Measurements from ENCODE around the gene NADK2.

The NADK2 gene

DNA sequence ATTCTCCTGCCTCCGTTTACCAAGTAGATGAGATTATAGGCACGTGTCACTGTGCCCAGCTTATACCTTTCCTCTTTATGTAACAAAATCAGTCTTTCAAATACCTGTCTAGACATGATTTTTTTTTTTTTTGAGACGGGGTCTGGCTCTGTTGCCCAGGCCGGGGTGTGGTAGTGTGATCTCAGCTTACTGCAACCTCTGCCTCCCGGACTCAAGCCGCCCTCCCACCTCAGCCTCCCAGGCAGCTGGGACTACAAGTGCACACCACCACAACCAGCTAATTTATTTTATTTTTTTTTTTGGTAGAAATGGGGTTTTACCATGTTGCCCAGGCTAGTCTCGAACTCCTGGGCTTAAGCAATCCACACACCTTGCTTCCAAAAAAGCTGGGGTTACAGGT, 13.2 kb downstream of the NADK2 start:
- Histone ChIP-seq H3K27me3 (ENCODE audit: insufficient read depth, low read depth, severe bottlenecking) (no peaks in the 10 kb centered on the region), H3K4me3 (ENCODE audit: low read depth, low read length) (no peak overlapping the region), H3K36me3 (no peaks in the 10 kb centered on the region; the same call in 1 of the 2 replicates), H3K9me3 (ENCODE audit: severe bottlenecking) (no peaks in the 10 kb centered on the region), H3K27ac (no peak overlapping the region)
- no peak for DNase-seq
- no peak for TF ChIP-seq CTCF (IDR thresholded peaks at IDR 0.05; ENCODE audit: low read depth, low read length)

DNA sequence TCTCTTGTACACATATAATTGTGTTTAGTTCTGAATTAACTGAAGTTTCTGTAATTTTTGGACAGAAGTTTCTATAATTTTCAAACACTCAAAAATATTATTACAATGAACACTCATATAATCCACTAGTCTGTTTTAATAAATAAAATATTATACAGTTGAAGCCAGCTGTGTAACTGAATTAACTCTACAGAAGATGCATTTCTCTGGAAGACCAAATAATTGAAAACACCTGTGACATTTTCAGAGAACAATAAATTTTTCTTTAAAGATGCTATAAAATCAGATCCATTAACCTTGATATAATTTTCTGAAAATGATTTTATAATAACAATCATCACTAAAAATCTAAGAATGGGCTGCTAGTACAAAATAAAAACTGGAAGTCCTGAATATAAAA, 14.7 kb downstream of the NADK2 start:
- no peak for TF ChIP-seq CTCF (IDR thresholded peaks at IDR 0.05; ENCODE audit: low read depth, low read length)
- DNase-seq = no peak
- Histone ChIP-seq H3K9me3 (ENCODE audit: severe bottlenecking) (no peaks in the 10 kb centered on the region), H3K36me3 (no peaks in the 10 kb centered on the region; the same call in 1 of the 2 replicates), H3K27ac (no peak overlapping the region), H3K27me3 (ENCODE audit: insufficient read depth, low read depth, severe bottlenecking) (no peaks in the 10 kb centered on the region), H3K4me3 (ENCODE audit: low read depth, low read length) (no peak overlapping the region)

GRCh38 chr5:36222620-36223019, 19.1 kb downstream of the NADK2 start:
- Histone ChIP-seq H3K27ac (no peak overlapping the region), H3K9me3 (ENCODE audit: severe bottlenecking) (no peaks in the 10 kb centered on the region), H3K4me3 (ENCODE audit: low read depth, low read length) (no peak overlapping the region), H3K27me3 (ENCODE audit: insufficient read depth, low read depth, severe bottlenecking) (no peaks in the 10 kb centered on the region), H3K36me3 (no peaks in the 10 kb centered on the region; the same call in 1 of the 2 replicates)
- no peak for TF ChIP-seq CTCF (IDR thresholded peaks at IDR 0.05; ENCODE audit: low read depth, low read length)
- no peak for DNase-seq

- H3K27me3 ChIP-seq (ENCODE audit: insufficient read depth, low read depth, severe bottlenecking) = no peaks in the 10 kb centered on the region
- H3K36me3 ChIP-seq = no peaks in the 10 kb centered on the region; the same call in 1 of the 2 replicates
- no peak for DNase-seq
- no peaks in the 10 kb centered on the region for H3K9me3 ChIP-seq (ENCODE audit: severe bottlenecking)
- H3K27ac ChIP-seq = no peak overlapping the region
- no peak overlapping the region for H3K4me3 ChIP-seq (ENCODE audit: low read depth, low read length)
- TF ChIP-seq CTCF (IDR thresholded peaks at IDR 0.05; ENCODE audit: low read depth, low read length) = no peak
Measured at GRCh38 chr5:36217988-36218387, 23.7 kb downstream of the NADK2 start.

GRCh38 chr5:36217567-36217966, 24.2 kb downstream of the NADK2 start:
- H3K36me3 ChIP-seq = no peaks in the 10 kb centered on the region; the same call in none of the 2 replicates
- no peak overlapping the region for H3K4me3 ChIP-seq (ENCODE audit: low read depth, low read length)
- no peak for TF ChIP-seq CTCF (IDR thresholded peaks at IDR 0.05; ENCODE audit: low read depth, low read length)
- no peaks in the 10 kb centered on the region for H3K9me3 ChIP-seq (ENCODE audit: severe bottlenecking)
- H3K27ac ChIP-seq = no peak overlapping the region
- no peak for DNase-seq
- no peaks in the 10 kb centered on the region for H3K27me3 ChIP-seq (ENCODE audit: insufficient read depth, low read depth, severe bottlenecking)

DNA sequence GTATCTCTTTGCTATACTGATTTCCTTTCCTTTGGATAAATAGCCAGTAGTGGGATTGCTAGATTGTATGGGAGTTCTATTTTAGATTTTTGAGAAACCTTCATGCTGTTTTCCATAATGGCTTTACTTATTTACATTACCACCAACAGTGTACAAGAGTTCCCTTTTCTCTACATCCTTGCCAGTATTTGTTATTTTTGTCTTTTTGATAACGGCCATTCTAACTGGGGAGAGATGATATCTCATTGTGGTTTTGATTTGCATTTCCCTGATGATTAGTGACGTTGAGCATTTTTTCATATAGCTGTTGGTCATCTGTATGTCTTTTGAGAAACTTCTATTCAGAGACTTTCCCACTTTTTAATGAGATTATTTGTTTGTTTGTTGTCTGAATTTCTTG, 25.8 kb downstream of the NADK2 start:
- no peak overlapping the region for H3K27ac ChIP-seq
- H3K4me3 ChIP-seq (ENCODE audit: low read depth, low read length) = no peak overlapping the region
- no peaks in the 10 kb centered on the region; the same call in none of the 2 replicates for H3K36me3 ChIP-seq
- no peaks in the 10 kb centered on the region for H3K9me3 ChIP-seq (ENCODE audit: severe bottlenecking)
- TF ChIP-seq CTCF (IDR thresholded peaks at IDR 0.05; ENCODE audit: low read depth, low read length) = no peak
- DNase-seq = no peak
- no peaks in the 10 kb centered on the region for H3K27me3 ChIP-seq (ENCODE audit: insufficient read depth, low read depth, severe bottlenecking)
